ENCODE results near the gene NTSR2.

NTSR2 gene

DNA sequence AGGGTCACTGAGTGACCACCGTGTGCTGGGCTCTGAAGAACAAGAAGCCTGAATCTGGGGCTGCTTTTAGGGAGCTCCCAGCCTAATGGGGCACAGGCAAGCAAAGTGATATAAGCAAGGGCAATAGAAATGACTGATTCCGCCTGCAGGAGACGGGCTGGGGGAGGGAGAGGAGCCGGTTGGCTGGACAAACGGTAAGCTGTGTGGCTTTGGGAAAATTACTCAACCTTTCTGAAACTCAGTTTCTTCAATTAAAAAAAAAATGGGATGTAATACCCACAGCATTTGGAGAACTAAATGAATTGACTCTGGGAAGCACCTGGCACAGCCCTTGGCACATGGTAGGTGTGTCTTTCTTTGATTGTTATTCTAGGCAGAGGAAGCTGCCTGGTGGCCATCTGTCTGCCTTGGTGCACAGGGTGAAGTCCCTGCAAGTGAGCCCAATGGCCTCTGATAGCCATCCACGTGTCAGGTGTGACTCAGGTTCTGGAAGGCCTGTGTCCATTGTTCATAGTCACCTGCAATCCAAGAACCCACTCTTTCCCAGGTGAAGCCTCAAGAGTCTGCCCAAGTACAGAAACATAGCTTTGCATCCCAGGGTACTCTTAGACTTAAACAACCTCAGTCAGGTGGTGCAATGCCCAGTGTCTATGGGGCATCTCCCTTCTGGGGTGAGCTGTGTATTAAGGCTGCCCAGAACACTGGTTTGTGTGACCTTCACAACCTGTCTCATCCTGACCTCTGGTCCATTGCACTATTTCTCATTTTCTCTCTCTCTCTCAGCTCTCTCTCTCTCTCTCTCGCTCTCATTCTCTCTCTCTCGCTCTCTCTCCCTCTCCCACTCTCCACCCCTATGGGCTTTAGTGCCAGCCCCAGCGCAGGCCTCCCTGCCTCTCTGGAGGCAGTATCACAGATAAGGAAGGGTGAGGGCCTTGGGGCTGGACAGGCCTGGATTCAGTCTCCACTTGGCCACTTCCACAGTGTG is 30.0 kb upstream of the NTSR2 start:
- no peak for DNase-seq (ENCODE audit: low read depth in 2 of 2)

DNA sequence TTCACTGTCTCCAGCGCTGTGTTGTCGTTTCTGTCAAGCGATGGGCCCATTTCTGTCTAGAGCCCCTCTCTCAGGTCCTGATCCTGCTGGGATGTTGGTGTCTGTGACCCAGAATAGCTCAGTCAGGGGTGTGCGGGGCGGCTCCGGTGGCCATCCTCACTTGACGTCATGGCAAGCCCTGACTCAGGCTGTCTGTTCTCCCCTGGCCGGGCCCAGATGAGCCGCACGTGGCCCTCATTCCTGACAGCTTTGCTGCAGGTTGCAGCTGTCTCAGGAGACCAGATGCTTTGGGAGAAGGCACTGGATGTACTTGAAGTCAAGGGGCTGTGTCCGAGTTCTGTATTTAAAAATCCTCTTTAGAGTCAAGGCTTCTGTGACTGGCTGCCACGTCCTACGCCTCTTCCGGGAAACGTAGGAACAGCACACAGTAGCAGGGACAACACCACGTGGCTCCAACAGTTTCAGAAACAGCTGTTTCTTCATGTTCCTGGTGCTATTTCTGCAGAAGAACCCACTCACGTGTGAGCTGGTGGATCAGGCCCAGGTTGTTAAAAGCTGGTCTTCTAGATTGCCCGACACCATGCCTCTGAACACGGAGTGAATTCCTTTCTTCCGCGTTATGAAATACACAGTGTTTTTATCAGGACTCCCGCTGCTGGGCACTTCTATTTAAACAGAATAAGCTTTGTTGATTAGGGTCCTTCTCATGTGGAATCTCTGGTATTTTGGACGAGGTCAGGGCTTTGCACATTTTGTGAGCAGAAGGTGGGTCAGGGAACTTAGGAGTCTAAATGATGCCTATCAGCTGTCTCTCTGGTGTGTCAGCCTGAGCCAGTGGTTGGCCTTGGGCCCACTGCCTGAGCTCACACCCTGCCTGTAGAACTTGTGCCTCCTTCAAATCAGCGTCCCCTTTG is 28.3 kb upstream of the NTSR2 start:
- no peak for DNase-seq (ENCODE audit: low read depth in 2 of 2)

DNA sequence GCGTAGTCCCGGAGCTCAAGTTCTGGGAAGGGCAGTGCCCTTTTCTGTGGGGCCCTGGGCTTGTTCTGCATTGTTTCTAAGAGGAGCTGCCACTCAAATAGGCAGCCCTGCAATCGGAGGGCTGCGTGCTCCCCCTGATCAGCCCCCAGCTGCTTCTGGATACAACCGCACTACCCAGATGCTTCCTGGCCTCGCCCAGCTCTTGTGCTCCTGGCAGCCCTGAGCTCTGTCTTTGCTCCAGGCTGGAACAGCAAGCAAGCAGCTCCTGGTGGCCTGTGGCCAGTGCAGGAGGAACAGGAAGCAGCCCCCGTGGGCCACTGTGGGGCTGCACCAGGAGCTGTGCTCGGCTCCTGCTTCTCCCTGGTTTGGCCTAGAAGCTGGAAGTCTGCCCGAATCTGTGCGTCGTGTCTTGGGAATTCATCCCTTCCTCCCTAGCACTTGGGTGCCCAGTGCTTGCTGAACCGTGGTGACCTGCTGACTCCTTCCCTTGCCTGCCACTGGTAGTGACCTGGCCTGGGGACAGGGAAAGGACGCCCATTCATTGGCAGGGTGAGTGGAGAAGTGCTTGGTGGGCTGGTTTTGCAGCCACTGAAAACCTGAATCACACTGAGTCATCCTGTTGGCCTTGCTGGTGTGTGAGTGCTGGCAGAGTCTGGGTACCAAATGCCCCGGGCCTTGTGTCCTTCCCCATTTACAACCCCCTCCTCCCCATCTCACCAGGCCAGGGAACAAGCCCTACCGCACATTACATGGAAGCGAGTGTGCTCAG is 27.3 kb upstream of the NTSR2 start:
- no peak for DNase-seq (ENCODE audit: low read depth in 2 of 2)

DNA sequence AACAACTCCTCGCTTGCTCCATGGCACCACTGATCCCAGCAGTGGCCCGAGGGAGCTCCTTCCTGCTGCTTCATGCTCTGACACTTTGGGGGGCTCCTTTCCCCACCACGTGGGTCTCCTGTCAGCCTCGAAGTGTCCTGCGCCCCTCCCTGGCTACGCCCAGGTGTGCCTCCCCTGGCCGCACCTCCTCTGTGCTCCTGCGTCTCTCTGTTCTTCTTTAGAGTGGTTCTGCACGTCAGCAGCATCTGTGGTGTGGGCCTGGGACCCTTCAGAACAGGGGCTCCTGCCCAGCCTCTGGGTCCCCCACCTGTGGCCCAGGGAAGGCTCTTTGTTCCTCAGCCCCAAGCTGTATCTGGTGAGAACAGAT is 26.7 kb upstream of the NTSR2 start:
- DNase-seq (ENCODE audit: low read depth in 2 of 2) = no peak

DNA sequence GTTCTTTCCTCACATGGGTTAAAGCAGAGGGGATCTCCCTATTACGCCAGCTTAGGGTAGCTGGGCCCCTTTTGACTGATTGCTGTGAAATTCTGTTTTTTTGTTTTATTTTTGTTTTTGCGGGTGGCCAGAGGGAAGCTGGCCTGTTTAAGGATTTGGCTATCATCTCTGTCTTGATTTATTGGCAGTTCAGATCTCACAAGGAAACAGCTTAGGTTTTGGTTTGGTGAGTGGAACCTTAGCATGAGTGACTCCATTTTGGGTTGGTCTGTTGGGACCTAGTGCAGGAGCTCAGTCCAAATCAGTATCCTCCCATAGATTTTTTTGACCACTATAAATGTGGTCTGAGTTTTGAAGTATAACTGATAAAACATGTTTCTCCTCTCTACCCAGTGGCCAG is 25.6 kb upstream of the NTSR2 start:
- DNase-seq (ENCODE audit: low read depth in 2 of 2) = no peak

DNA sequence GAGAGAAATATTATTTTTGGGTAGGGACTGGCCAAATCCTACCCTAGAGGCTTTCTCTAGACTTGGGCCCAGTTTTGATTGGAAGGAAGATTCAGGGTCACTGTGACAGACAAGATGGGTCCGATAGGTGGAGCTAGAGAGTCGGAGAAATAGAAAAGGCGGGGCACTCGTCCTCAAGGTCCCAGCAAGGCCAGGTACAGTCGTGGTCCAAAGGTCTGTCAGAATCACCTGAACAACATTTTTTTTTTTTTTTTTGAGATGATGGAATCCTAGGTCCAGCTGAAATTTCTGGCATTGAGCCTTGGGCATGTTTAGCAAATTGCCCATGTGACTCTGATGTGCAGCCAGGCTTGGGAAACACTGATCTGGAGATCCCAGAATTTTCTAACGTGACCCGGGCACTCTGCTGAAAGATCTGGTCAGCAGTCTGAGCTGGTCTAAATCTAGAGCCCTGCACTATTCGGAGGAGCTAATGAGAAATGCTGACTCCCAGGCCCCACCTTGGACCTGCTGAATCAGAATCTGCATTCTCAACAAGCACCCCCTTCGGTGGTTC is 23.0 kb upstream of the NTSR2 start:
- peak; percentile 20 to 50 for DNase-seq (ENCODE audit: low read depth in 2 of 2)

DNA sequence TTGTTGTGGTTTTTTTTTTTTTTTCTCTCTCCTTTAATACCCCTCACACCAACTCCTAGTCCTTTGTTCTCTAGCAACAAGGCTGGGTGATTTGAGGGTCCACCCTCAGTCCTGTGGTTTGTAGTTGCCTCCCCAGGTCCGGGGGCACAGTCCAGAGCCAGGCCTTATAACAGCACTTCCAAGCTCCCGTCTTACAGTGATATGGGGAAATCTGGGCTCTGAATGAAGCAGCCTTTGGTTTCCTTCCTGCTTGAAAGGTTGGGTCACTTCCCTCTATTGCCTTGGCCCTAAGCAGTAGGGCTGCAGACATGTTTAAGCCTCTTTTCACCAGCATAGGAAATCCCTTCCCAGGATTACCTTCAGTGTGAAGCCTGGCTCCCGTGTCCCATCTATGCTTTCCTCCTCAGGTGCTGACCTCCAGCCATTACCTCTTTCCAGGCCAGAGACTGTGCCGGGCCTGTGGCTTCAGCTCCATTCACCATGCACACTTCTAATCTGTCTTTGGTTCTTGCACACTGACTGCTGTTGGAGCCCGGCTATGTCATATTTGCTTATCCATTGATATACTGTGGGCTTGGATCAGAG is 21.2 kb upstream of the NTSR2 start:
- DNase-seq (ENCODE audit: low read depth in 2 of 2) = no peak

DNA sequence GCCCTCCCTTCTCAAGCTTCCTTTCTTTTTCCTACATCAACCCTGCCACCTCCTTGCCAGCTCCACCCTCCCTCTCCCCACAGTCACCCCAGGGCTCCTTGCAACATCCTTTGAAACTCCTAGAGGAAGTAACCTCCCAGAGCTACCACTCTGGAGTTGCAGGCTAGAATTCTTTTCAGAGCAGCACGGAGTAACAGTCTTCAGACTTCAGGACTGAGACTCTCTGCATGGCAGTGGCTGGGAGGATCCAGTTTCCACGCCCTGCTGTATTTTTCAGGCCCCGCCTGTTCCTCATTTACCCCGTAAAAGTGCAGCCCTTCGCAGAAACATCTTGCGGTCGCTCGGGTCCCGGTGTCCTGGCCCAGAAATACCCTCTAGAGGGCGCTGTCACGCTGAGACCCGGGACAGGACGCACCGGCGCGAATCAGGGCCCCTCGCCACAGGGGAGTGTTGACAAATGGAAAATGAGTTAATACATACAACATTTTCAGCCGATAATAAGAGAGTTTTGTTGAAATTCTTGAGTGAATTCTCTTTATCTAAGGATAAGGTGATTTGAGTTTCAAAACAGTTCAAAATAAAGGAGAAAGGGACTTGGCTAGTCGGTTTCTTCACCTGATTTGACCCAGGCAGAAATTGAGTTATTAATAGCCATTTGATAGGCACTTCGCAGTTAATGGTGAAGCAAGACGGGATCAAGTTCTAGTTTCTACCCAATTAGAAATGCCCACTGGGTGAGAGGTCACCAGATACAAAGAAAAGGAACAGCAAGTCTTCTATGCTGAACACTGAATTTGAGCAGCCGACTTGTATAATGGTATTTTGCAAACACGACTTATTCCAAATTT is 18.5 kb upstream of the NTSR2 start:
- peak; percentile 67 to 68 for DNase-seq (ENCODE audit: low read depth in 2 of 2)

DNA sequence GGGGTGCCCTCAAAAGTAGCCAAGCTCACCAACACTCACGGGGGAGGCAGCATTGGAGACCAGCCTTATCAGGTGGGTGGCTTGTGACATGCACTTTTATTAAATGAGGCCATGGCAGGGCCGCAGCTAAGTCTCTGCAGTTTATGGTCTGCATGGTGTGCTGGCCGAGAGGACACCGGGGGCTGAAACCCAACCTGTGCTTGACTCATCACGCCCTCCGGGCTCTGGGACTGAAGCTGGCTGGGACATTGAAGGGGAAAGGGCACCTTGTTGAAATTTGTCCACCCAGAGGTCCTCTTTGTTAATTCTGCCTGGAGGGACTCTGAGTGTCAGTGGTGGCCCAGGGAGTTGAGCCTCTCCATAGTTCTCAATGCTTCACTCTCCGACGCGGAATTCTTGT is 17.7 kb upstream of the NTSR2 start:
- no peak for DNase-seq (ENCODE audit: low read depth in 2 of 2)

DNA sequence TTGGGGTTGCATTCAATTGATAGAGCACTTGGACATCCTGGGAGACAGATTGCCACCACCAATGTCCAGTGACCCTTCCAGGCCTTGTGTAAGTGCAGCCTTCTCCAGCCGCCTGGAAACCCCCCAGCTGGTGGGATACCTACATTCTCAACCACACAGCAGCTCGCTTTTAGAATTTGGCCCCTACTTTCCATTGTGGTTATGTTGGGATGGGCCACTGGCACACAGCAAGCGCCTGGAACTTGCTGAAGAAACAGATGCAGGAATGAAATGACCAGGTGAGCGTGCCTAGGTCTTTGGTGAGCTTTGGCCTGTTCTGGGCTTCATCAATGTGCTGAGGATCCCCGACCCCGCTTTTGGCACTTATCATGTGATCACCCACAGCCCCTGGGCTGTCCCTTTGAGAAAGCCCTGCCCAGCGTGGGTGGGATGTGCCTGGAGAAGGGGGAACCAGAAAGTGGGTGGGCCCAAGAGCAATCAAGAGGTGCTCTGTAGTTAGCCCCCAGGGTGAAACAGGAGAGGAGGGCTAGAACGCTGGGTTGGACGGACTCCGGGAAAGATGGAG is 16.0 kb upstream of the NTSR2 start:
- no peak for DNase-seq (ENCODE audit: low read depth in 2 of 2)

DNA sequence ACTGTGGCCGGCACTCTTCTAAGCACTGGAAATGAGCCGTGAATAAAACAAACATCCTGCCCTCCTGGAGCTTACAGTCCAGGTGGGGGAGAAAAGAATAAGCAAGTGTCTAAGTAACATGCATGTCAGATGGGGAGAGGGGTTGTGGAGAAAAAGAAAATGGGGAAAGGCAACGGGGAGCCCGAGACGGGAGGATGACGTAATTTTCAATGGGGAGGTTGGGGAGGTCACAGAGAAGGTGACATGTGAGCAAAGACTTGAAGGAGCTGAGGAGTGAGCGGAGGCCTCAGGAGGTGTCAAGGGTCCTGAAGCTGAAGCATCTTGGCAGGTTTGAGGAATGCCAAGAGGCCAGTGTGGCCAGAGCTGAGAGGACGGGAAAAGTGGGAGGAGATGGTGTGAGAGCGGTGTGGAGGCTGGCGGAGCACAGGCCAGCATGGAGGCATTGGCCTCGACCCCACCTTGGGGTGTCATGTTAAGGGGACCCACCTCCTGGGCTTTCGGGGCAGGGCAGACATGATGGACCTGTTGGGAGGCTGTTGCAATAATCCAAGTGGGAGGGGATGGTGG is 15.0 kb upstream of the NTSR2 start:
- no peak for DNase-seq (ENCODE audit: low read depth in 2 of 2)

DNA sequence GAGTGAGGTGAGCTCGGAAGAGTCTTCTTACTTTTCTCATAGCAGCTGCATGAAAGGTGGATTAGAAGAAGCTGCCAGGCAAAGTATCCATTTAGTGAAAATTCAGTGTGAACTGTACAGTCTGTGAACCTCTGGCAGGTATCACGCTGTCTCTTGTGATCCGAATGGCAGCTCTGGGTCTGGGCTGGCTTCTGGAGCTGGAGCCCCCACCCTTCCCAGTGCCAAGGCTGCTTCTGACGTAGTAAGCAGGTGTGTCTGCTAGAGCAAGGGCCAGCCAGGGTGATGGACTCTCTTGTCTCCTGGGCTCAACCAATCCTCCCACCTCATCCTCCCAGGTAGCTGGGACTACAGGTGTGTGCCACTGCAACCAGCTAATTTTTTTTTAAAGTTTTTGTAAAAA is 14.0 kb upstream of the NTSR2 start:
- DNase-seq (ENCODE audit: low read depth in 2 of 2) = no peak

DNA sequence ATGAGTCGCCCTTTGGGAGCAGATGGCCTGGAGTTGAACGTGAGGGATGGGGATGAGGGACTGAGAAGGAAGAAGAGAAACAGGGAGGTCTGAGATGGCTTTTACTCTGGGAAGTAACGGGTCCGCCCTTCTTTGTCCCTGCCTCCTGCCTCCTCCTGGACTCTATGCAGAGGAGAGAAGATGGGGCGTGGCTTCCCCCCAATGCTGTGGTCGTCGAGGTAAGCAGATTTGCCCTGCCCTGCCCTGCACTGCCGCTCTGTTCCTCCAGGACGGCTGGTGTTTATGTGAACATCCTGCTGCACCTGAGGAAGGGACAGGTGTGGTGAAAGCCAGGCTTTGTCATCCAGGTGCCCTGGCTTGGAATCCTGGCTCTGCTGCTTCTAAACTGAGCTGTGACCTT is 13.5 kb upstream of the NTSR2 start:
- no peak for DNase-seq (ENCODE audit: low read depth in 2 of 2)

DNA sequence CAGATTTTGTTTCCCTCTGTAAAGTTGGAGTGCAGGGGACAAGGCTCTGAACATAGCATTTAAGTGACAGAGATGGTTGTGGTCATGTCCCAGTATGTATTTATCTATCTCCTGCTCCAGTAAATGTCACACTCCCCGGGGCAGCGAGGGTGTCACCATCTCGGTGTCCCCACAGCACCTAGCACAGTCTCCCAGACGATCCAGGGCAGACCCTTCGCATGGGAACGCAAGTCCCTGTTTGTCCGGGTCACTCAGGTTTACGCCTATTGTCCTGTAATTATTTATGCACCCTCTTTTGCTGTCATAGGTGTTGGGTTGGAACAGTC is 12.6 kb upstream of the NTSR2 start:
- no peak for DNase-seq (ENCODE audit: low read depth in 2 of 2)

DNA sequence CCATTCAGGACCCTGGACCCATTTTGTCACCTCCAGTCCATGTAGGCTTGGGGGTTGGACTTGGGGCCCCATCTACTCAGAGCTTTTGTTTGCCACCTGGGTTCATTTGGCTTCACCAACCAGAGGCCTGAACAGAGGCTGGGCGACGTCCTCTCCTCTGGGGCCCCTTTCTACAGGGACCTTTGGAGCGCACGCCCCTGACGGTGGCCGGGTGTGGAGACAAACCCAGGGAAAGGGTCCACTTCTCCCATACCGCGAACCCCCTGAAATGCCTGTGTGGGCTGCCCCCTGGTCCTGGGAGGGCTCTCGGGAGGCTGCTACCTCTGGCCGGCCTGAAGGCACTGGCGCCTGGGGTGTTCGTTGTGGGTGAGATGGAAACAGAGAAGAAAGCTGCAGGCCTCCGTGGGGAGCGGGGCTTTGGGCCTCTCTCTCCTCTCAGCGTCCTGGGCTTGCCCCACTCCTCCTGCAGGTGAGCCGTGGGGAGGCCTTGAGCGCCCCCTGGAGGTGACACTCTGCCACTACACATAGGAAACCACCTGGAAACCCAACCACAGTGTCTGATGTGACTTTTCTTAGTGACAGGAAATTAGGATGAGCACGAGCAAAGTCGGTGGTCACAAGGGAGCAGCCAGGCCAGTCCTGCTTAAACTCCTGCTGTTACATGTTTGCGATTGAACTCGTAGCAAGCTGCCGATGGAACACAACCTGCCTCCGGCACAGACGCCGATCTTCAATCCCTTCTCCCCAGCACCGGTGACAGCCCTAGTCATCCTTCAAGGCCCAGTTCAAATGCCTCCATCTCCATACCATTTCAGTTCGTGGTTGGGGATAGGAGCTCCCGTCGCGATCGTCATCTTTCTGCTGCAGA is 12.0 kb upstream of the NTSR2 start:
- no peak for DNase-seq (ENCODE audit: low read depth in 2 of 2)

DNA sequence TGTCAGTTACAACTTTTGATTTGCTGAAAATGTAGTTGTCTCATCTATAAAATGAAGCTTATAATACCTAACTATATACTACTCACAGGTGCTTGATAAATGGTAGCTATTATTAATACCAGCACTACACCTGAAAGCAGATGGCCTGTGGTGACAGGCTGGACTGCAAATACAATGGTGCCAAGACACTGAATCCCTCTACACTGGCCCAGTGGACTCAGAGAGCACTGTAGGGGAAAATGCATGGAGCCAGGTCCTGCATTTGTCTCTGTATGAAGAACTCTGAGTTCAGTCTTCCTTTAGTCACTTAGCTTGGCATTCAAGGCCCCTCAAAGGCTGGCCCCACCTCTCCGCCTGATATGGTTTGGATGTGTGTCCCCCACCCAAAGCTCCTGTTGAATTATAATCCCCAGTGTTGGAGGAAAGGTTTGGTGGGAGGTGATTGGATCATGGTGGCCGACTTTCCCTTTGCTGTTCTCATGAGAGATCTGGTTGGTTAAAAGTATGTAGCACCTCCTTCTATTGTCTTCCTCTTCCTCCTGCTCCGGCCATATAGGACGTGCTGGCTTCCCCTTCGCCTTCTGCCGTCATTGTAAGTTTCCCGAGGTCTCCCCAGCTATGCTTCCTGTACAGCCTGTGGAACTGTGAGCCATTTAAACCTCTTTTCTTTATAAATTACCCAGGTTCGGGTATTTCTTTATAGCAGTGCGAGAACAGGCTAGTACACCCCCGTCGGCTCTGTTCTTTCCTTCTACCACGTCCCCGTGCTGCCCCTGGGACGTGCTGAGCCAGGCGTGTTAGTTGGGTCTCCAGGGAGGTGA is 11.1 kb upstream of the NTSR2 start:
- DNase-seq (ENCODE audit: low read depth in 2 of 2) = no peak

DNA sequence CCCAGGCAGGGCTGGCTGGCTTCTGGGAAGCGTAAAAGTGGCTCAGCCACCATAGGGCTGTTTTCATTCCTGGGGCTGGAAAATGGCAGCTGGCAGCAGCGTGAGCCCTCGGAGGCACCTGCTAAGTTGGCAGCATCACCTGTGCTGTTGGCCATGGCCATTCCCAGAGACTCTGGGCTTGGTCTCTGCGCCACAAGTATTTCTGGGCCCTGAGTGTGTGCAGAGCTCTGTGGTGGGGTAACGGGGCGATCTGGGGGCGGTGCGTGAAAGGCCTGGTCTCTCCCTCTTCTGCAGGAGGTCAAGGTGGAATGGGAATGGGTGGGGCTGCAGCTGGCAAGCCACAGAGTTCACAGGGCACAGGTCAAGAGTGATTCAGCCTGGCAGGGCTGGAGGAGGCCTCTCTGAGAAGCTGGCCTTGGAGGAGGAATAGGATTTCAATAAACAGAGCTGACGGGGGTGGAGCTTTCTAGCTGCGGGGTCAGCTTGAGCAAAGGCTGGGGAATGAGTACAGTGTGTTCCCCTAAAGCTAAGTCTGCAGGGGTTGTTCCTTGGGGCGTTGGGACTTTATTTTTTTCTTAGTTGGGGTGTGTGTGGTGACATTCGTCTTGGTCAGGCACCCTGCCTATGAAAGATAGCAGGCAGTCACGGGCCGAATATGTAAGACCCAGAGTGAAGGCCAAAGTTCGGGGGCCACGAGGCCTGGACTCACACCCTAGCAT is 10.3 kb upstream of the NTSR2 start:
- DNase-seq (ENCODE audit: low read depth in 2 of 2) = no peak
